SH-SY5Y (cell line): ENCODE measurements around the gene IFIT3.

Experiments used
- GATA2 ChIP-seq: IDR thresholded peaks from 2 replicates; pipeline ENCODE4 v1.6.1; 2011; ENCODE audit warnings: mild to moderate bottlenecking, low read depth, low read length
- GATA3 ChIP-seq: IDR thresholded peaks from 2 replicates; pipeline ENCODE4 v1.6.1; 2011; ENCODE audit warnings: low read depth, mild to moderate bottlenecking, low read length, moderate library complexity

GRCh38 chr10:89278900-89279392 lies 48.9 kb upstream of the IFIT3 start:
- no peak for TF ChIP-seq GATA2
- TF ChIP-seq GATA3 = no peak
